Measurements from ENCODE around the gene SULT1C4.

DNA sequence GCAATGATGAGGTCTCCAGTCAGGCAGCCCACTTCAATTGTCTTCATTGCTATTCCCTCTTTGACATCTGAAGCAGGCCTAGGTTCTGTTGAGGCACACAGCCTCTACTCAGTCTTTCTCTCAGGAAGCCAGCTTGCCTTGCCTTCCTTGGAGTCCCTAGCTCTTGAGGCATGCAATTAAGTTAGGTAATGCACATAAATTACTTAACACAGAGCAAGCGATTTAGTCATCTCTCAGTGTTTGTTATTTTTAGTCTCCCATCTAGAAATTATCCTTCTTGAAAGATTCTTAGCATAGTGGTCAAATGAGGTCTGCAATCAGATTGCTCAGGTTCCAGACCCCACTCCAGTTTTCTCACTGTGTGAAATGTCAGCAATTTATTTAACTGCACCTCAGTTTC is 32.0 kb downstream of the SULT1C4 start:
- no peak for TF ChIP-seq POLR2AphosphoS5 (IDR thresholded peaks at IDR 0.05; ENCODE audit: borderline replicate concordance, low read depth, low read length)
- TF ChIP-seq EZH2 (IDR thresholded peaks at IDR 0.05) = no peak
- no peak for TF ChIP-seq FOXP2 (optimal IDR thresholded peaks at IDR 0.05; ENCODE audit: control extremely low read depth, extremely low read length, insufficient read depth)

Data from SK-N-MC (cell line).